Raji (cell line): Measurements from ENCODE around the gene CPLANE2.

Source experiments
- POLR2A ChIP-seq: IDR thresholded peaks from 2 replicates; pipeline ENCODE4 v1.6.1; 2011; ENCODE audit warnings: low read depth, low read length, control low read depth; ENCODE audit not compliant: insufficient read depth

CPLANE2 gene

GRCh38 chr1:16241221-16241708 is 4.3 kb upstream of the CPLANE2 start:
- no peak for TF ChIP-seq POLR2A

- TF ChIP-seq POLR2A: no peak
Measured at GRCh38 chr1:16239972-16240491, 3.0 kb upstream of the CPLANE2 start.

GRCh38 chr1:16237343-16237830 is 404 bp upstream of the CPLANE2 start:
- no peak for TF ChIP-seq POLR2A

- TF ChIP-seq POLR2A: peak; percentile 49; the same call in 1 of the 2 replicates
Measured at GRCh38 chr1:16235944-16236510, 956 bp downstream of the CPLANE2 start.

- no peak for TF ChIP-seq POLR2A
Measured at GRCh38 chr1:16235347-16235746, 1.6 kb downstream of the CPLANE2 start.

GRCh38 chr1:16233431-16233830 is 3.6 kb downstream of the CPLANE2 start:
- no peak for TF ChIP-seq POLR2A

GRCh38 chr1:16232316-16232710 is 4.7 kb downstream of the CPLANE2 start:
- no peak for TF ChIP-seq POLR2A

- no peak for TF ChIP-seq POLR2A
Measured at GRCh38 chr1:16231331-16232315, 5.4 kb downstream of the CPLANE2 start.

- TF ChIP-seq POLR2A: no peak
Measured at GRCh38 chr1:16230744-16231143, 6.2 kb downstream of the CPLANE2 start.

- no peak for TF ChIP-seq POLR2A
Measured at GRCh38 chr1:16229976-16230740, 6.8 kb downstream of the CPLANE2 start.

GRCh38 chr1:16226490-16227179 is 10.3 kb downstream of the CPLANE2 start:
- TF ChIP-seq POLR2A: no peak

- TF ChIP-seq POLR2A: no peak
Measured at GRCh38 chr1:16226129-16226489, 10.9 kb downstream of the CPLANE2 start.

- TF ChIP-seq POLR2A: no peak
Measured at GRCh38 chr1:16224472-16224871, 12.5 kb downstream of the CPLANE2 start.

- TF ChIP-seq POLR2A: no peak
Measured at GRCh38 chr1:16221499-16221898, 15.5 kb downstream of the CPLANE2 start.
